PC-9 (cell line): ENCODE measurements around the gene PDLIM5. TPM values are rescaled to one million over a fixed set of nuclear protein-coding genes. Genes with fewer than 3 reads are reported as not detected.

Experiments used
- BruUV-seq: library from RNA; stranded (reverse); fragments of 400-500 nt; replicated peaks from 2 replicates; lab custom pipeline; 2021; lab: Mats Ljungman, UMichigan
- CTCF ChIA-PET: fragments of 300-600 bp; sonication (Branson Sonifier 250); formaldehyde crosslinking; loops from one replicate; lab custom pipeline; 2022; ENCODE audit warnings: antibody characterized with exemption; lab: Charles Lee
- POLR2A ChIA-PET: fragments of 300-600 bp; sonication (Branson Sonifier 250); formaldehyde crosslinking; loops from one replicate; lab custom pipeline; 2022; ENCODE audit warnings: antibody characterized with exemption; ENCODE audit not compliant: unreplicated experiment; lab: Charles Lee
- DNase-seq, 2 experiments: peaks; one replicate each; pipeline versions ENCODE4 v3.0.0 to v3.0.0-alpha.2; 2015 to 2022; ENCODE audit warnings: mixed read lengths in 1 of 2
- H2AFZ ChIP-seq: fragments of 200-600 bp; sonication (generic); 2 replicates; pipeline ENCODE4 v1.8.1; 2017; ENCODE audit warnings: antibody characterized with exemption
- H3F3A ChIP-seq: fragments of 200-600 bp; sonication (generic); 2 replicates; pipeline ENCODE4 v1.8.1; 2017; ENCODE audit warnings: antibody characterized with exemption, mild to moderate bottlenecking, low read depth; ENCODE audit not compliant: insufficient read depth
- H3K27ac ChIP-seq: fragments of 200-600 bp; sonication (generic); 2 replicates; pipeline ENCODE4 v1.6.1; 2016; ENCODE audit warnings: mixed run types
- H3K27me3 ChIP-seq: fragments of 200-600 bp; sonication (generic); 2 replicates; pipeline ENCODE4 v1.6.1; 2016; ENCODE audit warnings: low read depth, mixed run types; ENCODE audit not compliant: insufficient read depth
- H3K36me3 ChIP-seq: fragments of 200-600 bp; sonication (generic); 2 replicates; pipeline ENCODE4 v1.6.1; 2016; ENCODE audit warnings: low read depth, mixed run types
- H3K4me1 ChIP-seq: fragments of 200-600 bp; sonication (generic); replicated peaks from 2 replicates; pipeline ENCODE4 v1.6.1; 2016; ENCODE audit warnings: mixed run types; ENCODE audit not compliant: insufficient read depth
- H3K4me2 ChIP-seq: fragments of 200-600 bp; sonication (generic); 2 replicates; pipeline ENCODE4 v1.6.1; 2017; ENCODE audit warnings: mixed run types
- H3K4me3 ChIP-seq: fragments of 200-600 bp; sonication (generic); 2 replicates; pipeline ENCODE4 v1.6.1; 2016; ENCODE audit warnings: mixed run types
- H3K79me2 ChIP-seq: fragments of 200-600 bp; sonication (generic); 2 replicates; pipeline ENCODE4 v1.6.1; 2017; ENCODE audit warnings: low read depth, mixed run types
- H3K9me2 ChIP-seq: fragments of 200-600 bp; sonication (generic); 2 replicates; pipeline ENCODE4 v1.8.1; 2017; ENCODE audit warnings: mild to moderate bottlenecking; ENCODE audit not compliant: insufficient read depth
- H3K9me3 ChIP-seq: fragments of 200-600 bp; sonication (generic); 2 replicates; pipeline ENCODE4 v1.8.1; 2016; ENCODE audit warnings: low read depth; ENCODE audit not compliant: insufficient read depth
- H4K20me1 ChIP-seq: fragments of 200-600 bp; sonication (generic); 2 replicates; pipeline ENCODE4 v1.8.1; 2017; ENCODE audit not compliant: insufficient read depth
- CTCF ChIP-seq: fragments of 200-600 bp; sonication (generic); conservative IDR thresholded peaks from 2 replicates; pipeline ENCODE4 v1.6.1; 2017; ENCODE audit warnings: mixed run types, antibody characterized with exemption, mild to moderate bottlenecking, moderate library complexity
- EZH2 ChIP-seq: fragments of 200-600 bp; sonication (generic); IDR thresholded peaks from 2 replicates; pipeline ENCODE4 v1.8.0; 2017; ENCODE audit warnings: antibody characterized with exemption, low read depth
- intact Hi-C: fragments of 100-400 bp; cut with micrococcal nuclease; formaldehyde crosslinking; loops from one replicate; pipeline ENCODE4 v1.10.0; 2022; ENCODE audit not compliant: unreplicated experiment
- total RNA-seq: library from RNA; stranded (reverse); gene quantifications from 2 replicates; pipeline ENCODE4 v1.2.3, GENCODE V29; 2021

PDLIM5 gene
- total RNA-seq, 1 experiment from 2014 or later, result 130 TPM

GRCh38 chr4:94479358-94480141, 27.8 kb downstream of the PDLIM5 start:
- no peak overlapping the region for H3K27ac ChIP-seq
- no peak for TF ChIP-seq EZH2
- no peak for TF ChIP-seq CTCF
- CTCF ChIA-PET, result no interaction called here

GRCh38 chr4:94480362-94480951, 28.7 kb downstream of the PDLIM5 start:
- intact Hi-C loops, result no loop called here
- TF ChIP-seq EZH2, result no peak
- TF ChIP-seq CTCF, result no peak
- Histone ChIP-seq H3K9me2 (no peaks in the 10 kb centered on the region), H3K4me3 (no peak overlapping the region), H3K27me3 (no peaks in the 10 kb centered on the region), H3K4me1 (no peaks in the 10 kb centered on the region), H3K27ac (no peak overlapping the region), H3K9me3 (no peaks in the 10 kb centered on the region), H3K79me2 (peaks cover 10% of the 10 kb centered on the region; the same call in 1 of the 2 replicates), H4K20me1 (no peaks in the 10 kb centered on the region), H2AFZ (no peak overlapping the region), H3K4me2 (no peak overlapping the region), H3F3A (no peaks in the 10 kb centered on the region), H3K36me3 (no peaks in the 10 kb centered on the region; the same call in 1 of the 2 replicates)
- ChIA-PET POLR2A (no interaction called here), CTCF (interaction anchor here (0.6 kb wide), 1 partner anchor 43 kb away, joined by 5 read pairs; no protein-coding TSS in a partner anchor)
- DNase-seq, result no peak
- BruUV-seq, result no TSS peak

More at GRCh38 chr4:94479358-94480141, 27.8 kb downstream of the PDLIM5 start:
- Histone ChIP-seq H3K4me2 (no peak overlapping the region), H3K27me3 (no peaks in the 10 kb centered on the region), H4K20me1 (no peaks in the 10 kb centered on the region), H3K9me2 (no peaks in the 10 kb centered on the region), H3K79me2 (peaks cover 10% of the 10 kb centered on the region; the same call in 1 of the 2 replicates), H3K4me1 (no peaks in the 10 kb centered on the region), H2AFZ (no peak overlapping the region), H3K9me3 (no peaks in the 10 kb centered on the region), H3K4me3 (no peak overlapping the region), H3K36me3 (no peaks in the 10 kb centered on the region; the same call in 1 of the 2 replicates), H3F3A (no peaks in the 10 kb centered on the region)
- intact Hi-C loops, result no loop called here
- BruUV-seq, result no TSS peak
- DNase-seq, result no peak
- POLR2A ChIA-PET, result no interaction called here

GRCh38 chr4:94483895-94484294, 32.2 kb downstream of the PDLIM5 start:
- Histone ChIP-seq H3K27ac (no peak overlapping the region), H3K79me2 (peaks cover 11% of the 10 kb centered on the region; the same call in 1 of the 2 replicates), H3K4me1 (no peaks in the 10 kb centered on the region), H4K20me1 (no peaks in the 10 kb centered on the region), H3K4me3 (no peak overlapping the region), H3K9me2 (no peaks in the 10 kb centered on the region), H3K27me3 (no peaks in the 10 kb centered on the region), H3F3A (peaks cover 5% of the 10 kb centered on the region; the same call in 1 of the 2 replicates), H2AFZ (no peak overlapping the region), H3K4me2 (no peak overlapping the region), H3K36me3 (no peaks in the 10 kb centered on the region; the same call in 1 of the 2 replicates), H3K9me3 (no peaks in the 10 kb centered on the region)
- BruUV-seq, result no TSS peak
- DNase-seq, result no peak
- TF ChIP-seq CTCF (no peak), EZH2 (no peak)
- intact Hi-C loops, result loop anchor here (2.0 kb wide), 1 partner anchor 31 kb away; no protein-coding TSS in a partner anchor
- CTCF ChIA-PET, result no interaction called here
- POLR2A ChIA-PET, result interaction anchor here (0.7 kb wide), 1 partner anchor 12 kb away, joined by 3 read pairs; no protein-coding TSS in a partner anchor
